GM18861 (cell line): ENCODE data around the gene EPSTI1.
"Not testable (repeated sequence)": the region's sequence is repeated elsewhere in the genome, so short reads cannot be mapped to it uniquely, and the experiment has no call there.

Source experiments
- ATAC-seq: cut with Tn5 transposase; IDR thresholded peaks from one replicate; pipeline ENCODE4 v1.9.1; 2021; ENCODE audit not compliant: unreplicated experiment

The EPSTI1 gene

DNA sequence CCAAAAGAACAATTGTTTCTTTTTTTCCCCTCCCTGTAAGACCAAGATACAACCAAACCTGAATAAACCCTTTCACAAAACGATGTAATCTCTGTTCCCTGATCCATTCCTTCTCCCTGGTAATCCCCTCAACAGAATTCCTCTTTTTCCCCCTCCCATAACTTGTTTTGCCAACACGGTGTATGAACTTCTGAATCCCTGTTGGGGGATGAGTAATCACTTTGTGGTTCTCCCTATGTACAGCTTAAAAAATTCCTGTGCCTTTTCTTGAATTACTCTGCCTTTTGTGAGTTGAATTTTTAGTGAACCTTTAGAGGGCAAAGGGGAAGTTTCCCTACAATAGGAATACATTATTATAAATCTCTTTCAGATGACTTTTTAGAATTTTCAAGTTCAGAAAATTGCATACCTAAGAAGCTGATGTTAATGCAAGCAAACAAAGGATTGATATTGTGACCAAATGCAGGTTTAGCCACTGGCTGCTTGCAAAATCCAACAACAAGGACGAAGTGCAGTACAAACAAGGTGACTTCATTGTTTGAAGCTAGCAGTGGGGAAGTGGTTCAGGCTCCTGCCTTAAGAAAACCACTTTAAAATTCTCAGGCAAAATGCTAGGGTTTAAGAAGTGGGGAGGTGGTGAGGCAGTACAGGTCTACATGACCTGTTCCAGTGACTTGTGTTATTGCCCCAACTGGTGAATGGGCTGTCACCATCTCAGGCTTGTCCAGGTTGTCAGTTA lies 15.0 kb upstream of the EPSTI1 start:
- no peak for ATAC-seq

- ATAC-seq, result no peak
These were observed 13.6 kb upstream of the EPSTI1 start for GRCh38 chr13:43005460-43006236.

DNA sequence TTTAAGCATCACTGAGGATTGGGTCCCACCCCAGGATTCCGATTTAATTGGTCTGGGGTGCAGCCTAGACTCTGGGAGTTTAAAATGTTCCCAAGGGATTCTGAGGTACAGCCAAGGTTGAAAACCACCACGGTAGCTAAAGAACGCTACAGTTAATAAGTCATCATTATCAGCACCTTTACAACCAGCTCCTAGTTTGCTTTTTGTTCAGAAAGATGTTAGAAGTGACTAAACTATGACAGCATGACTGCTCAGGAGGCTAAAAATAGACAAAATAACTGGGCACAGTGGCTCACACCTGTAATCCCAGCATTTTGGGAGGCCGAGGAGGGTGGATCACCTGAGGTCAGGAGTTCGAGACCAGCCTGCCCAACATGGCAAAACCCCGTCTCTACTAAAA lies 11.7 kb upstream of the EPSTI1 start:
- ATAC-seq, result no peak

- ATAC-seq, result no peak
These were observed 11.0 kb upstream of the EPSTI1 start for GRCh38 chr13:43003010-43003409.

DNA sequence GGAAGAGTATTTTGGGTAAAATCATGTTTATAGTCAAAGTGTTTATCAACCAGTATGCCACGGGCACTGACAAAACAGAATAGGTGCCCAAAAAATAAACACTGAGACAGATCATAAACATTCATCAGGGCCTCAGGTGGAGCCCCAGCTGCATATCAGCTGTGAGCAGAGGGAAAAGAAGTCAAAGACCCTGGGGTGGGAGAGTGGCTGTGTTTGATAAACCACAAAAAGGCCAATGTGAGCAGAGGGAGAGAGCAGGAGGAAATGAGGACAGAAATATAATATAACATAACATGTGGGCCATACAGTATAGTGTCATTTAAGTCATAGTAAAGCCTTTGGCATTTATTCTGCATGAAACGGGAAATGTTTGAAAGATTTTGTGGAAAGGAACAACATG lies 10.0 kb upstream of the EPSTI1 start:
- ATAC-seq, result no peak

GRCh38 chr13:43000676-43001075 lies 8.6 kb upstream of the EPSTI1 start:
- no peak for ATAC-seq

DNA sequence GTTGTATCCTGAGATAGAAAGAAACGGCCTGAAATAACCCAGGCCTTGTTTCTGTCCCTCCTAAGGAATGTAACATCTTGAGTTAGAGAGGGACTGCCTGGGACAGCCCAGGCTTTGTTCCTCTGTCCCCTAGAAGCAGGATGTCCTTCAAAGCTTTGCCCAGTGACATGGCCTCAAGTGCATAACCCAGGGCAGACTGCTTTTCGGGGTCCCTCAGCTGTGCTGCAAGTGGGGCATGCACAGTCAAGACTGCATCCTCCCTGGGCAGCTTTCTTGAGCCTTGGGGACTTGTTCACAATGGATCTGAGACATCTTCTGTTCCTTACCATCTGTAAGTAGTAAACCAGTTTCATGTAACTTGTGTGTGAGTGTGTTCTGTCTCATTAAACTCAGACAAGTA lies 7.5 kb upstream of the EPSTI1 start:
- ATAC-seq, result no peak

DNA sequence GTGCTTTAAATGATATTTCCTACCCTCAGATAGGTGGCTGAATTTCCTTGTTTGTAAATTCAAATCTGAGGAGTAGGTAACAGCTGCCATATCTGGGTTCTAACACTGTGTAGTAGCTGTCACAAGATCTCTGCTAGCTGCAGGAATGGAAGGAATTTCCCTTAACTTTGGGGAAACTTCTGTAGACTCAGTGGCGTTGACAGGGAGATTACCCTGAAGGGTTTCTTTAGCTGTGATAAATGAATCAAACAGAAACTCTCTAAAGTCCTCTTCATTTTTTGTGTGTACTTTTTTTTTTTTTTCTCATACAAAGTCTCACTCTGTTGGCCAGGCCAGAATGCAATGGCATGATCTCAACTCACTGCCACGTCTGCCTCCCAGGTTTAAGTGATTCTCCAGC lies 5.3 kb upstream of the EPSTI1 start:
- peak; percentile 36 for ATAC-seq

DNA sequence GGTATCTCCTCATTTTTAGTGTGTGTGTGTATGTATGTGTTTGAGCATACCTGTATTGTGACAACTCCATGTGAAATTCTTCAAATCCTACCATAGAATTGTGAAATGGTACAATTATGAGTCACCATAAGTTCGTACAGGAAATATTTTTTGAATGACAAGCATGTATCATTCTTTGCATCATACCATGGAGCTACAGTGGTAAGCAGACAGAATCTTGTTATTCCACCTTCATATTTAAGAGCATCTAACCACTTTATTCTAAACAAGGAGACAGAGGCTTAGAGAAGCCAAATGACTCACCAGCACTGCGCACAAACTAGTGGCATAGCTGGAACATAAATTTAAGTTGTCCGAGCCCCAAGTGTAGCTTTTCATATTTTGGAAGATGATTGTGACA lies 4.5 kb upstream of the EPSTI1 start:
- ATAC-seq, result no peak

- ATAC-seq, result no peak
These were observed 2.8 kb upstream of the EPSTI1 start for GRCh38 chr13:42994878-42995277.

GRCh38 chr13:42992764-42993122 lies 702 bp upstream of the EPSTI1 start:
- peak; percentile 8 for ATAC-seq

DNA sequence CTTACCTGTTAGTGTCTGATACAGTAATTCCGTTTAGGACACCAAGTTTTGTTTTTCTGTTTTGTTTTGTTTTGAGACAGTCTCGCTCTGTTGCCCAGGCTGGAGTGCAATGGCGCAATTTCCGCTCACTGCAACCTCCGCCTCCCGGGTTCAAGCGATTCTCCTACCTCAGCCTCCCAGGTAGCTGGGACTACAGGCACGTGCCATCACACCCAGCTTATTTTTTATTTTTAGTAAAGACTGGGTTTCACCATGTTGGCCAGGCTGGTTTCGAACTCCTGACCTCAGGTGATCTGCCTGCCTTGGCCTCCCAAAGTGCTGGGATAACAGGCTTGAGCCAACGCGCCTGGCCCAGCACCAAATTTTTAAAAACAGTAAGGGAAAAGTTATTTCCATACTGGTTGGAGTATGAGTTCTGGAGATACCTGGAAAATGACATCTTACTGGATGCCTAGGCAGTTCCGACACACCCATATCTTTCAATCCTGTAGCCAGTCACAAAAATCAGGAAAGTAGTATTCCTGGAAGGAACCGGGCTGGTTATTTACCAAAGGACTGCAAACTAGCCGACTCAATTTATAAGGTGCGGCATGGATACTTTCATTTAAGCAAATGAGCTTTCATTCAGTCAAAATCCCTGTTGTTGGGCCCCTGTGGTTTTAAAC lies 676 bp downstream of the EPSTI1 start:
- not testable (repeated sequence) for ATAC-seq

DNA sequence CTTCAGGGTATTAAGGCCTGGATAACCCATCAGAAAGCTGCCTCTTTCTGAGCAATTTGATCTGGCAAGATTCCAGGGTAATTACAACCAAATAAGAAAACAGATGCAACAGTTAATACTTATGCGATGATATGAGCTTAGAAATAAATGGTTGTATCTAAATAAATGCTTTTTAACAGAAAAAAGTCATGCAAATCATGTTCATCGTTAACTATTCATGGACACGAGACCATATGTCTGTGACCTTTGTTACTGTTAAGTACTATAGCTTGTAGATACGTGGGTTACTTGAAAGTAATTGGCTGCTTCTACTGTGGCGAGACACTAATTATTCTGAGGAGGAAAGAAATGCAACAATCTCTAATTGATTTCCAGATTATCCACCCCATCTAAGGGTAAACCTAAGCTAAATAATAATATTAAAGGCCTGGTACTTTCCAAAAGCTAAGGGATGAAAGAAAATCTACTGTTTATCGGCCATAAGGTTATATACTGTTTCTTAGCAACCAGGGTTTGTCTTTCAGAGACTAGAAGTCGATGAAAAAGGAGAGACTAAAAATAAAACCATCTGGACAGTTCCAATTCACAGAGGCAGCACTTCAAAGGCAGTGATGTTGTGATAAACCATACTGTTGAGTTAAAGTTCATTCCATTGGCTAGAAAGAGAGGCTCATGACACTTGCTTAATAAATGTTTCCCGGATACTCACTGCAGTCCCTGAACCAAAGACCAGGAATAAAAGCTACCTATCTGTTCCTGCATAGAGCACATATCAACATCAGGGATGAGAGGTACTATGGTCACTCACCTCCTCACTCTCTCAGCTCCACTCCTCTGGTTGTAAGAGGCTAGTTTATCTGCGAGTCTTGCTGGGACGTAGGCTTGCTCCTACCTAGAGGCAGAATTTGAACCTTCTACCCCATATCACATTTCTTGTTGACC lies 1.5 kb downstream of the EPSTI1 start:
- ATAC-seq, result no peak

DNA sequence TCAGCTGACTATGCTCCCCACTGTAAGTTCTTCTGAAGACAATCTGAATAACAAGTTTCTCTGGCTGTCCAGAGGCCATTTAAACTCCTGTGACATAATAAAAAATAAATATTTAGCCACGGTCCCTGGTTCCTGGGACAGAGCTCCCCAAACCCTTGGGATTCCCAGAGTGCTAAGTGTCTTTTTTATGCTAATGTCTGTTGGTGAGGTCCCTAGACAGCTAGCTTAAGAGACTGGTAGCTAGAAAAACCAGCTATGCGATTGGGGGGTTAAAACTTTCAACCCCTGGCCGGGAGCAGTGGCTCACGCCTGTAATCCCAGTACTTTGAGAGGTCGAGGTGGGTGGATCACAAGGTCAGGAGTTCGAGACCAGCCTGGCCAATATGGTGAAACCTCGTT lies 5.9 kb downstream of the EPSTI1 start:
- no peak for ATAC-seq

GRCh38 chr13:42985312-42986175 lies 6.5 kb downstream of the EPSTI1 start:
- ATAC-seq, result no peak

DNA sequence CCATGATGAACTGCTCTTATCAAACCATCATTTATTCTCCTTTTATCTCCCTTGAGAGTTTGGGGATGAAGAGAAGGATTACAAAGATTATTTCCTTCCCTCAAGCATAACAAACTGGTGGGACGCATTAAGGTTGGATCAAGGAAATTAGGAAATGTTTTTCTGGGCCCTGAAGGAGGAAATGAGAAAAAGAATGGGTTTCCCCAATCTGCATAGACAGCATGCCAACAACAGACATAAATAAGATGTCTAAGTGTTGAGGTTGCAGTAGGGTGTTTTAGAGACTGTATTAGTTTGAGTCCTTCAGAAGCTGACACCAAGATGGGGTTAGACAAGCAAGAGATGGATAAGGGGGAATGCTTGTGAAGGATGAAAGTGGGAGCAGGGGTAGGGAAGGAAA lies 7.3 kb downstream of the EPSTI1 start:
- ATAC-seq, result no peak

DNA sequence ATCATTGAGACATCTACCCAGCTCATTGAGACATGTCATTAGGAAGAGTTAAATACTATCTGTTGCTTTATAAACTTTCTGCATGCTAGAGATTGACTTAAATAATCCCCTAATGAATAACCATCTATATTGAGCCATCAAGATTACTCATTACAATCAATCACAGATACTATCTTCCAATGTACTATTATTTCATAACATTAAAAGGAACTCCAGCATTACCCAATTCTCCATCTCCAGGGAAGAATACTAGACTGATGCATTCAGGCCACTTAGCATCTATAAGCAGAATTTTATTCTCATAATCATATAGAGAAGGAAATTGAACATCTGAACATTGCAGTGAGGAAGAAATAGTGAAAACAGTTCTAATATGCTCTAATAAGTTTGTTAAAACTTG lies 8.0 kb downstream of the EPSTI1 start:
- no peak for ATAC-seq

DNA sequence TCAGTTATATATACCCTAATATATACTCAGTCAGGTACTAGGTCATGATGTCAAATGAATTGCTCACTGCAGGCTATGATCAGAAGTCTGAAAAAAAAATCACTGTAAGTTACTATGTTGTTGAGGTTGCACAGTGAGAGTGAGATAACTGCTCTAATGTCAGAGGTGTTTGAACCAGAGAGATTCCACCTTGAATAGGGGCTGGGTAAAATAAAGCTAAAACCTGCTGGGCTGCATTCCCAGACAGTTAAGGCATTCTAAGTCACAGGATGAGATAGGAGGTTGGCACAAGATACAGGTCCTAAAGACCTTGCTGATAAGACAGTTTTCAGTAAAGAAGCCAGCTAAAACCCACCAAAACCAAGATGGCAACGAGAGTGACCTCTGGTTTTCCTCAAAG lies 10.2 kb downstream of the EPSTI1 start:
- no peak for ATAC-seq

- ATAC-seq, result no peak
These were observed 10.7 kb downstream of the EPSTI1 start for GRCh38 chr13:42981317-42981716.

DNA sequence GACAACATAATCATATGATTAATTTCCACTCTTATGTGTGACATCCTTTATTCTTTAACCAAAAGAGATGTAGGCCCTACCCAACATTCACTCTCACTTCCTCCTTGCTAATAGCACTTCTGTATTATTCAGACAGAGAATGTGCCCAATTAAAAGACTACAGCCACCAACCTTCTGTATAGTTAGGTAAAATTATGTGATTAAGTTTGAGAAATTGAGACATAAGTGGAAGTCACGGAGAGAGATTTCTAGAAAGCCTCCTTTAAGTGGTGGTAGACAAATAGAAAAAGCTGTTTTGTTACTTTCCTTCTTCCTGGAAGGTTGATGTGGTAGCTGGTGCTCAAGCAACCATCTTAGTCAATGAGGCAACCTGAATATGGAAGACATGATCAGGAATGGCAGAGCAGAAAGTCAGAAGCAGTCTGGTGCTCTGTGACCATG lies 14.8 kb downstream of the EPSTI1 start:
- peak; percentile 66 for ATAC-seq
